ENCODE measurements around the gene ZNRF2.

- no peak for TF ChIP-seq TAF1 (IDR thresholded peaks at IDR 0.05; ENCODE audit: low read depth, low read length)
- TF ChIP-seq POLR2AphosphoS5 (IDR thresholded peaks at IDR 0.05; ENCODE audit: low read depth, low read length) = no peak
- TF ChIP-seq POLR2A (IDR thresholded peaks at IDR 0.05; ENCODE audit: low read depth, low read length) = no peak
- no peak for TF ChIP-seq POU2F2 (IDR thresholded peaks at IDR 0.05; ENCODE audit: low read depth, low read length)
- no peak for TF ChIP-seq SPI1 (IDR thresholded peaks at IDR 0.05; ENCODE audit: low read depth, low read length)
- no peak for TF ChIP-seq PAX5 (IDR thresholded peaks at IDR 0.05; ENCODE audit: insufficient read depth, low read length, severe bottlenecking)
Observed at GRCh38 chr7:30403477-30403876, 119.1 kb downstream of the ZNRF2 start.

Measured in GM12891 (cell line).